Measurements from ENCODE around the gene PQBP1.
A peak's percentile ranks its signal among the peaks of the same experiment; 100 is the strongest.

PQBP1 gene

DNA sequence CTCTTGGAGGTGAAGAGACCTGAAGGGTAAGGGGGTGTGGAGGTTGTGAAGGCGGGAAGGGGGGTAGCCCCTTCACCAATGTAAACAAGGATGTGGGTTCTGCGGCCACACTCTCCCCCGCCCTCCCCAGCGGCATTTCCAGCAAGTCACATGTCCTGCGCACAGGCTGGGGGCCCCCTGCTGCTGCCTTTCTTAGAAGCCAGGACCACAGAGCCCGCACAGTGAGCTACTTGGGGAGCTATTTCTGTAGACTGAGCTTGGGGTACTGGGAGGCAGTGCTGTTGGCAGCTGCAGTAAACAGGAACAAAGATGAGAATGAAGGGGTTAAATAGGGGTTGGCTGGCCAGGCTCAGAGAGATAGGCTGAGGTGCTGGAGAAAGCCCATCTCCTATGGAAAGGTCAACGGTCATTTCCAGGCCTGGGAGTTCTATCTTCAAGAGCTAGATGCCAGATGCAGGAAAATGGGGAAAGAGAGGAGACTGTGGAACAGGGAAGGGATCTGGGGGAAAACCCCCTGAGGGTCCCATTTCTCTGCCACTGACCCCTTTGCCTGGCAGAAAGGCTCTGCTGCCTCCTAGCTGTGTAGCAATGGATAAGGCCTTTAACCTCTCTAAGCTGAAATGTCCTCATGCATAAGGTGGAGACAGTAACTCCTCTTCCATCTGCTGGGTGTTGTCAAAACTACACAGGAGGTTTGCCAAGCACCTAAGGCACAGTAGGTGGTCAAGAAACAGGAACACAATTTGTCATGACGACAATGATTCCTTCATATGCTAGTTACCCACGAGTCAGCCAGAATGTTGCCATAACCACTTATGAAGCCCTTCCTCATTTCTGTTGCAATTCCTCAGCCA, 39.6 kb downstream of the PQBP1 start:
- Histone ChIP-seq H2AFZ (ENCODE audit: low read length) (no peak overlapping the region), H3F3A (ENCODE audit: low read depth) (no peaks in the 10 kb centered on the region), H3K36me3 (ENCODE audit: insufficient read depth, low read length) (peaks cover 42% of the 10 kb centered on the region; the same call in 1 of the 2 replicates), H3K9me3 (ENCODE audit: insufficient read depth, low read depth, low read length) (no peaks in the 10 kb centered on the region), H3K9me2 (replicated peaks; ENCODE audit: low read depth, low read length) (no peaks in the 10 kb centered on the region), H3K9ac (ENCODE audit: low read depth, low read length, poor library complexity, severe bottlenecking) (no peak overlapping the region), H3K4me2 (ENCODE audit: low read depth, low read length, poor library complexity, severe bottlenecking) (peak overlapping the region; percentile 46), H3K4me3 (ENCODE audit: low read length, poor library complexity, severe bottlenecking) (peak overlapping the region; percentile 17), H3K79me2 (ENCODE audit: insufficient read depth, low read length) (peaks cover 25% of the 10 kb centered on the region; the same call in 1 of the 2 replicates), H3K4me1 (ENCODE audit: insufficient read depth, low read length, poor library complexity, severe bottlenecking) (peaks cover 5% of the 10 kb centered on the region), H3K27me3 (ENCODE audit: insufficient read depth, low read length, poor library complexity, severe bottlenecking) (no peaks in the 10 kb centered on the region), H4K20me1 (ENCODE audit: insufficient read depth, low read length, poor library complexity, severe bottlenecking) (peaks cover 5% of the 10 kb centered on the region)
- no peak for TF ChIP-seq EZH2phosphoT487 (IDR thresholded peaks at IDR 0.05; ENCODE audit: borderline replicate concordance)
- TF ChIP-seq, protein P1, sequence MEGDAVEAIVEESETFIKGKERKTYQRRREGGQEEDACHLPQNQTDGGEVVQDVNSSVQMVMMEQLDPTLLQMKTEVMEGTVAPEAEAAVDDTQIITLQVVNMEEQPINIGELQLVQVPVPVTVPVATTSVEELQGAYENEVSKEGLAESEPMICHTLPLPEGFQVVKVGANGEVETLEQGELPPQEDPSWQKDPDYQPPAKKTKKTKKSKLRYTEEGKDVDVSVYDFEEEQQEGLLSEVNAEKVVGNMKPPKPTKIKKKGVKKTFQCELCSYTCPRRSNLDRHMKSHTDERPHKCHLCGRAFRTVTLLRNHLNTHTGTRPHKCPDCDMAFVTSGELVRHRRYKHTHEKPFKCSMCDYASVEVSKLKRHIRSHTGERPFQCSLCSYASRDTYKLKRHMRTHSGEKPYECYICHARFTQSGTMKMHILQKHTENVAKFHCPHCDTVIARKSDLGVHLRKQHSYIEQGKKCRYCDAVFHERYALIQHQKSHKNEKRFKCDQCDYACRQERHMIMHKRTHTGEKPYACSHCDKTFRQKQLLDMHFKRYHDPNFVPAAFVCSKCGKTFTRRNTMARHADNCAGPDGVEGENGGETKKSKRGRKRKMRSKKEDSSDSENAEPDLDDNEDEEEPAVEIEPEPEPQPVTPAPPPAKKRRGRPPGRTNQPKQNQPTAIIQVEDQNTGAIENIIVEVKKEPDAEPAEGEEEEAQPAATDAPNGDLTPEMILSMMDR (conservative IDR thresholded peaks at IDR 0.05; ENCODE audit: low read length), result peak; percentile 24; the same call in 1 of the 2 replicates

DNA sequence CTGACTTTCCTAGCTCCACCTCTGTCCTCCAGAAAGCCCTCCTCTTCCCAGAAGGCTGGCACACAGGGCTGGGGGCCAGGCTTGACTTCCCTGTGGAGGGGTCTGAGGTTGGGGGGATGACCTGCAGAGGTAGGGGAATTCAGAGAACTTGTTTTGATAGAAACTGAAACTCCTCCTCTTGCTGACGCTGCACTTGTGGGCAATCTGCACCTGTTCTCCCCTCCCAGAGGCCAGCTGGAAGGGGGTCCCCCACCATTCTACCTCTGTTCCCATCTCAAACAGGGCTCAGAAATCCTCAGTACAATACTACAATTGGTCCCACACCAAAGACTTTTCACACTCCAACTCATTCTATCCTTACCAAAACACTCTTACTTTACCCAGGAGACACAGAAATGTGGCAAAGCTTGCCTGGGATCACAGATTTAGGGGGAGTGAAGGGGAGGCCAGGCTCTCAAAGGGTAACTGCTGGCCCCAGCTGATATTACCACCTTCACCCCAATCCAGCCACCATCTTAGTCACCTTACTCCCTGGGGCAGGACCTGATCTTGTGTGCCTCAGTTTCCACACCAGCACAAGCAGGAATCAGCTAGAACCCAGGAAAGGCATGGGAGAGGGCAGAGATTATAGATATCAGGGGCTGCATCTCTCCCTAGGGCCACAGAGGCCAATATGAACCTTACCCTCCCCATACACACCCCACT, 41.1 kb downstream of the PQBP1 start:
- Histone ChIP-seq H3F3A (ENCODE audit: low read depth) (no peaks in the 10 kb centered on the region), H4K20me1 (ENCODE audit: insufficient read depth, low read length, poor library complexity, severe bottlenecking) (peaks cover 5% of the 10 kb centered on the region), H3K27me3 (ENCODE audit: insufficient read depth, low read length, poor library complexity, severe bottlenecking) (no peaks in the 10 kb centered on the region), H3K9ac (ENCODE audit: low read depth, low read length, poor library complexity, severe bottlenecking) (no peak overlapping the region), H3K79me2 (ENCODE audit: insufficient read depth, low read length) (peaks cover 29% of the 10 kb centered on the region; the same call in 1 of the 2 replicates), H3K4me2 (ENCODE audit: low read depth, low read length, poor library complexity, severe bottlenecking) (no peak overlapping the region), H3K36me3 (ENCODE audit: insufficient read depth, low read length) (peaks cover 46% of the 10 kb centered on the region; the same call in 1 of the 2 replicates), H3K9me2 (replicated peaks; ENCODE audit: low read depth, low read length) (no peaks in the 10 kb centered on the region), H3K4me3 (ENCODE audit: low read length, poor library complexity, severe bottlenecking) (no peak overlapping the region), H3K9me3 (ENCODE audit: insufficient read depth, low read depth, low read length) (no peaks in the 10 kb centered on the region), H3K4me1 (ENCODE audit: insufficient read depth, low read length, poor library complexity, severe bottlenecking) (peaks cover 5% of the 10 kb centered on the region), H2AFZ (ENCODE audit: low read length) (no peak overlapping the region)
- TF ChIP-seq, protein P1 (conservative IDR thresholded peaks at IDR 0.05; ENCODE audit: low read length), result no peak
- TF ChIP-seq EZH2phosphoT487 (IDR thresholded peaks at IDR 0.05; ENCODE audit: borderline replicate concordance), result no peak

DNA sequence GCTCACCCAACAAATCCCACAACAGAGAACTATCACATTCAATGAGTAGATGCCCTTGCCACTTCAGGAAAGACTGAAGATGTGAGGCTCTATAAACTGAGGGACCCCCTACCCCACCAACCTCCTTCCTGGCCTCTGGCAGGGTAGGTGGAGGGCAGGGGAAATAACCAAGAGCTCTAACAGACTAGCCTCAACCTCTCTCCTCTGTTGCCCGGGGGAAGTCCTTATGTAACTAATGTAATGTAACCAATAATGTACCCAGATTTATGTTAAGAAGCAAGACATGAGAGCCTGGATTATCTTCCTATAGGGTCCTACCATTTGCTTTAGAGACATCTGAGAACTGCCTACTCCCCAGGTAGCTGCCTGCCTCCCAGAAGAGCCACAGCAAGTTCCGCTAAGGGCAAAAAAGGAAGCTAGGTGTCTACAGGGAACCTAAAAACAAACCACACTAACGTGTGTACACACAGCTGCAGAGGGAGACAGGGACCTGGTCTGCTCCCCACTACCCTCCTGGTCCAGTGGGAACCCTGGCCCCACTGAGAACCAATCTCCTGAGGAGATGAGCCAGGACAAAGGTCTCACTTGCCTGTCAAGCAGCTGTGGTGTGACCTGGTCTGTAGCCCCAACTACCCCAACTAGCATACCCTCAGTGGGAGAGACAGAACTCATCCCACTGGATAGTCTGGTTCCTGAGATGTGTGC, 41.9 kb downstream of the PQBP1 start:
- no peak overlapping the region for H2AFZ ChIP-seq (ENCODE audit: low read length)
- no peaks in the 10 kb centered on the region for H3K27me3 ChIP-seq (ENCODE audit: insufficient read depth, low read length, poor library complexity, severe bottlenecking)
- no peaks in the 10 kb centered on the region for H3K9me2 ChIP-seq (replicated peaks; ENCODE audit: low read depth, low read length)
- no peak overlapping the region for H3K4me2 ChIP-seq (ENCODE audit: low read depth, low read length, poor library complexity, severe bottlenecking)
- peaks cover 5% of the 10 kb centered on the region for H4K20me1 ChIP-seq (ENCODE audit: insufficient read depth, low read length, poor library complexity, severe bottlenecking)
- H3F3A ChIP-seq (ENCODE audit: low read depth), result no peaks in the 10 kb centered on the region
- no peak overlapping the region for H3K4me3 ChIP-seq (ENCODE audit: low read length, poor library complexity, severe bottlenecking)
- H3K9me3 ChIP-seq (ENCODE audit: insufficient read depth, low read depth, low read length), result no peaks in the 10 kb centered on the region
- no peak overlapping the region for H3K9ac ChIP-seq (ENCODE audit: low read depth, low read length, poor library complexity, severe bottlenecking)
- H3K4me1 ChIP-seq (ENCODE audit: insufficient read depth, low read length, poor library complexity, severe bottlenecking), result peaks cover 5% of the 10 kb centered on the region
- TF ChIP-seq, protein P1 (conservative IDR thresholded peaks at IDR 0.05; ENCODE audit: low read length), result no peak
- no peak for TF ChIP-seq EZH2phosphoT487 (IDR thresholded peaks at IDR 0.05; ENCODE audit: borderline replicate concordance)
- peaks cover 35% of the 10 kb centered on the region; the same call in 1 of the 2 replicates for H3K79me2 ChIP-seq (ENCODE audit: insufficient read depth, low read length)
- H3K36me3 ChIP-seq (ENCODE audit: insufficient read depth, low read length), result peaks cover 42% of the 10 kb centered on the region; the same call in 1 of the 2 replicates

Data from Loucy (cell line).